Measurements from ENCODE around the gene GRIN3B.

DNA sequence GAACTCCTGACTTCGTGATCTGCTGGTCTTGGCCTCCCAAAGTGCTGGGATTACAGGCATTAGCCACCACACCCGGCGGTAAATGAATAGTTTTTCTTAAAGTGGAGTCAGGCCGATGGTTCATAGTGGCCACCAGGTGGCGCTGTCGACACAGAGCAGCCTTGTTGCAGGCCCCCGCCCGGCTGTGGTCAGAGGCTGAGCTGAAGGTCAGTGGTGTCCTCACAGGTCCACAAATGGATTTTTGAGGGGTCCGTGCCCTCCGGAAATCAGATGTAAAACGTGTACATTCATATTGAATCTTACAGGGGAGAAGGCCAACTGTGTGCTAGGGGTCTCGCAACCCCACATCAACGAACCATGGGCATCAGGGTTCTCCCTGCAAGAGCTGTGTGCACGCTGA, 29.5 kb upstream of the GRIN3B start:
- TF ChIP-seq RAD21 (IDR thresholded peaks at IDR 0.05; ENCODE audit: insufficient read depth, low read depth, low read length) (peak; percentile 13; the same call in 1 of the 2 replicates), SMARCA5 (IDR thresholded peaks at IDR 0.05) (no peak)
- TF ChIP-seq, protein P1, sequence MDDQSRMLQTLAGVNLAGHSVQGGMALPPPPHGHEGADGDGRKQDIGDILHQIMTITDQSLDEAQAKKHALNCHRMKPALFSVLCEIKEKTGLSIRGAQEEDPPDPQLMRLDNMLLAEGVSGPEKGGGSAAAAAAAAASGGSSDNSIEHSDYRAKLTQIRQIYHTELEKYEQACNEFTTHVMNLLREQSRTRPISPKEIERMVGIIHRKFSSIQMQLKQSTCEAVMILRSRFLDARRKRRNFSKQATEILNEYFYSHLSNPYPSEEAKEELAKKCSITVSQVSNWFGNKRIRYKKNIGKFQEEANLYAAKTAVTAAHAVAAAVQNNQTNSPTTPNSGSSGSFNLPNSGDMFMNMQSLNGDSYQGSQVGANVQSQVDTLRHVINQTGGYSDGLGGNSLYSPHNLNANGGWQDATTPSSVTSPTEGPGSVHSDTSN (IDR thresholded peaks at IDR 0.05; ENCODE audit: insufficient replicate concordance, low read depth, low read length) = no peak

All from GM12878 (cell line).